ENCODE results near the gene NACC1. TPM values are rescaled to one million over a fixed set of nuclear protein-coding genes. Genes with fewer than 3 reads are reported as not detected.

NACC1 gene
- polyA plus RNA-seq, 5 donors = 14.0 to 32.4 (median 19.7) TPM

Other genes with a start within 250 kb of the NACC1 start
- gene DNASE2, start 236.8 kb upstream of the NACC1 start, polyA plus RNA-seq (ENCODE audit: insufficient read depth in 1 of 5, insufficient read length in 5 of 5, low replicate concordance in 1 of 5) = 10 to 100 TPM; 19.8 to 25.3 (median 20.7) TPM
- 1 to 10 TPM in 2 of 5 donors, under 1 TPM in 3; 0.30 to 2.3 (median 0.67) TPM for gene KLF1, start 231.1 kb upstream of the NACC1 start, polyA plus RNA-seq (ENCODE audit: insufficient read depth in 1 of 5, insufficient read length in 5 of 5, low replicate concordance in 1 of 5)
- 10 to 100 TPM; 19.5 to 31.5 (median 24.8) TPM for gene GCDH, start 227.1 kb upstream of the NACC1 start, polyA plus RNA-seq (ENCODE audit: insufficient read depth in 1 of 5, insufficient read length in 5 of 5, low replicate concordance in 1 of 5)
- gene SYCE2, start 199.0 kb upstream of the NACC1 start, polyA plus RNA-seq (ENCODE audit: insufficient read depth in 1 of 5, insufficient read length in 5 of 5, low replicate concordance in 1 of 5) = 1 to 10 TPM; 2.6 to 4.2 (median 3.1) TPM
- 10 to 100 TPM; 32.1 to 54.4 (median 44.3) TPM for gene FARSA, start 184.6 kb upstream of the NACC1 start, polyA plus RNA-seq (ENCODE audit: insufficient read depth in 1 of 5, insufficient read length in 5 of 5, low replicate concordance in 1 of 5)
- gene CALR, start 179.7 kb upstream of the NACC1 start, polyA plus RNA-seq (ENCODE audit: insufficient read depth in 1 of 5, insufficient read length in 5 of 5, low replicate concordance in 1 of 5) = 100 to 1,000 TPM; 632 to 884 (median 841) TPM
- gene RAD23A, start 172.4 kb upstream of the NACC1 start, polyA plus RNA-seq (ENCODE audit: insufficient read depth in 1 of 5, insufficient read length in 5 of 5, low replicate concordance in 1 of 5) = 100 to 1,000 TPM in 1 of 5 donors, 10 to 100 TPM in 4; 55.7 to 105 (median 76.3) TPM
- 10 to 100 TPM; 22.7 to 51.6 (median 25.6) TPM for gene GADD45GIP1, start 161.0 kb upstream of the NACC1 start, polyA plus RNA-seq (ENCODE audit: insufficient read depth in 1 of 5, insufficient read length in 5 of 5, low replicate concordance in 1 of 5)
- gene DAND5, start 148.7 kb upstream of the NACC1 start, polyA plus RNA-seq (ENCODE audit: insufficient read depth in 1 of 5, insufficient read length in 5 of 5, low replicate concordance in 1 of 5) = under 1 TPM; 0.21 to 0.57 (median 0.26) TPM
- 100 to 1,000 TPM in 3 of 5 donors, 10 to 100 TPM in 2; 83.6 to 141 (median 101) TPM for gene NFIX, start 122.8 kb upstream of the NACC1 start, polyA plus RNA-seq (ENCODE audit: insufficient read depth in 1 of 5, insufficient read length in 5 of 5, low replicate concordance in 1 of 5)
- gene LYL1, start 15.4 kb upstream of the NACC1 start, polyA plus RNA-seq (ENCODE audit: insufficient read depth in 1 of 5, insufficient read length in 5 of 5, low replicate concordance in 1 of 5) = 10 to 100 TPM in 1 of 5 donors, 1 to 10 TPM in 4; 6.2 to 13.5 (median 6.8) TPM
- 10 to 100 TPM; 25.1 to 36.1 (median 33.5) TPM for gene TRMT1, start 1.5 kb upstream of the NACC1 start, polyA plus RNA-seq (ENCODE audit: insufficient read depth in 1 of 5, insufficient read length in 5 of 5, low replicate concordance in 1 of 5)
- 10 to 100 TPM; 59.0 to 93.4 (median 65.1) TPM for gene STX10, start 32.1 kb downstream of the NACC1 start, polyA plus RNA-seq (ENCODE audit: insufficient read depth in 1 of 5, insufficient read length in 5 of 5, low replicate concordance in 1 of 5)
- 100 to 1,000 TPM in 3 of 5 donors, 10 to 100 TPM in 2; 48.2 to 178 (median 131) TPM for gene IER2, start 32.1 kb downstream of the NACC1 start, polyA plus RNA-seq (ENCODE audit: insufficient read depth in 1 of 5, insufficient read length in 5 of 5, low replicate concordance in 1 of 5)

All from right lung (tissue), 5 donors.